ENCODE results near the gene SCNM1.

SCNM1 gene

DNA sequence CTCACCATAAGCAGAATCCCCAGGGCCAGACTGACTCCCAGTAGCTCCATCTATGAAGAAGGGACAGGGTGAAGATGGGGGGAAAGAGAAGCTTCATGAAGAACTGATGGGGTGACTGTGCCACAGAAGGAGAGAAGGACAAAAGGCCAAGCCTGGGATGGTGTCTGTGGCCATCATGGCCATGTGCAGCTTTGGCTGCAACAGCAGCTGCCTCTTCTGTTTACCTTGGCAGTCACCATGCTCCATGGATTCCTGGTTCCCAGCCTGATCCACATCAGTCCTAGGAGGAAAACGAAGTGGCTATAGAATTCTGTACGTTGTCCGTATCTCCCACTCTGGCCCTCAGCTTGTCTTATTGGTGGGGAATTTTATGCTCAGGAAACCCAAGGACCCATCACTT, 31.5 kb upstream of the SCNM1 start (continued):
- TF ChIP-seq, protein P1, sequence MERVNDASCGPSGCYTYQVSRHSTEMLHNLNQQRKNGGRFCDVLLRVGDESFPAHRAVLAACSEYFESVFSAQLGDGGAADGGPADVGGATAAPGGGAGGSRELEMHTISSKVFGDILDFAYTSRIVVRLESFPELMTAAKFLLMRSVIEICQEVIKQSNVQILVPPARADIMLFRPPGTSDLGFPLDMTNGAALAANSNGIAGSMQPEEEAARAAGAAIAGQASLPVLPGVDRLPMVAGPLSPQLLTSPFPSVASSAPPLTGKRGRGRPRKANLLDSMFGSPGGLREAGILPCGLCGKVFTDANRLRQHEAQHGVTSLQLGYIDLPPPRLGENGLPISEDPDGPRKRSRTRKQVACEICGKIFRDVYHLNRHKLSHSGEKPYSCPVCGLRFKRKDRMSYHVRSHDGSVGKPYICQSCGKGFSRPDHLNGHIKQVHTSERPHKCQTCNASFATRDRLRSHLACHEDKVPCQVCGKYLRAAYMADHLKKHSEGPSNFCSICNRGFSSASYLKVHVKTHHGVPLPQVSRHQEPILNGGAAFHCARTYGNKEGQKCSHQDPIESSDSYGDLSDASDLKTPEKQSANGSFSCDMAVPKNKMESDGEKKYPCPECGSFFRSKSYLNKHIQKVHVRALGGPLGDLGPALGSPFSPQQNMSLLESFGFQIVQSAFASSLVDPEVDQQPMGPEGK (tag by site-specific recombination; IDR thresholded peaks at IDR 0.05) = no peak
- TF ChIP-seq TCF7L2 (IDR thresholded peaks at IDR 0.05; ENCODE audit: borderline replicate concordance, low read depth, low read length) = no peak
- no peak for TF ChIP-seq ZNF704 (tag by site-specific recombination; IDR thresholded peaks at IDR 0.05)
- TF ChIP-seq ZBTB44 (tag by site-specific recombination; IDR thresholded peaks at IDR 0.05) = no peak
- no peak for TF ChIP-seq ZNF155 (tag by site-specific recombination; IDR thresholded peaks at IDR 0.05)

DNA sequence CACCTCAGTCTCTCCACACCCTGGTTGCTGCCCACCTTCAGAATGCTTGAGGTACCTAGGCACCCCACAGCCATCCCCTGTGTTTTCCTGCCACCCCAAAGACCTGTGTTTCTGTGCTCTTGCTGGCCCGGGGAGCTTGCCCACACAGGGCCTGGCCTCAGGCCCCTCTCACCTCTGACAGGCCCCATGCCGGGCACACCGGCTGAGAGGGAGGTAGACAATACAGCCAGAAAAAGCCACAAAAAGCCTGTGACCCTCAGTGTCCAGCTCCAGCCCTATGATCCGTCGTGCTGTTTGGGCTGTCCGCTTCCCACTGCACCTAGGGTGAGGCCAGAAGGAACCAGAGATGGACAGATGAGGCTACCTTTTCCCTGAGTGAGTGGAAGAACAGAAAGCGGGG, 31.0 kb upstream of the SCNM1 start:
- Histone ChIP-seq H3K4me3 (ENCODE audit: low read depth, low read length) (no peak overlapping the region), H3K9me3 (ENCODE audit: control insufficient read depth, insufficient read depth, low read depth, low read length) (no peaks in the 10 kb centered on the region), H3K4me1 (ENCODE audit: control insufficient read depth, insufficient read depth, low read length) (no peaks in the 10 kb centered on the region), H3K27ac (ENCODE audit: extremely low read depth, low read depth, low read length) (no peak overlapping the region), H3K36me3 (ENCODE audit: control insufficient read depth in 2 of 2, insufficient read depth in 1 of 2, low read length in 2 of 2) (peaks cover 0 to 66% of the 10 kb centered on the region in 2 experiments; a peak in 1 of 3 replicates)
- CTCF ChIA-PET = interaction anchor here (0.6 to 1.4 kb wide), 4 partner anchors 22 to 110 kb away, joined by 3 to 4 read pairs (median 4); partner anchors contain the start of gene TNFAIP8L2
- POLR2A ChIA-PET = no interaction called here
- no peak for TF ChIP-seq GFI1B (tag by site-specific recombination; IDR thresholded peaks at IDR 0.05)
- TF ChIP-seq, protein P2, sequence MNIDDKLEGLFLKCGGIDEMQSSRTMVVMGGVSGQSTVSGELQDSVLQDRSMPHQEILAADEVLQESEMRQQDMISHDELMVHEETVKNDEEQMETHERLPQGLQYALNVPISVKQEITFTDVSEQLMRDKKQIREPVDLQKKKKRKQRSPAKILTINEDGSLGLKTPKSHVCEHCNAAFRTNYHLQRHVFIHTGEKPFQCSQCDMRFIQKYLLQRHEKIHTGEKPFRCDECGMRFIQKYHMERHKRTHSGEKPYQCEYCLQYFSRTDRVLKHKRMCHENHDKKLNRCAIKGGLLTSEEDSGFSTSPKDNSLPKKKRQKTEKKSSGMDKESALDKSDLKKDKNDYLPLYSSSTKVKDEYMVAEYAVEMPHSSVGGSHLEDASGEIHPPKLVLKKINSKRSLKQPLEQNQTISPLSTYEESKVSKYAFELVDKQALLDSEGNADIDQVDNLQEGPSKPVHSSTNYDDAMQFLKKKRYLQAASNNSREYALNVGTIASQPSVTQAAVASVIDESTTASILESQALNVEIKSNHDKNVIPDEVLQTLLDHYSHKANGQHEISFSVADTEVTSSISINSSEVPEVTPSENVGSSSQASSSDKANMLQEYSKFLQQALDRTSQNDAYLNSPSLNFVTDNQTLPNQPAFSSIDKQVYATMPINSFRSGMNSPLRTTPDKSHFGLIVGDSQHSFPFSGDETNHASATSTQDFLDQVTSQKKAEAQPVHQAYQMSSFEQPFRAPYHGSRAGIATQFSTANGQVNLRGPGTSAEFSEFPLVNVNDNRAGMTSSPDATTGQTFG (tag by site-specific recombination; IDR thresholded peaks at IDR 0.05; ENCODE audit: borderline replicate concordance) = no peak
- TF ChIP-seq ZNF610 (tag by site-specific recombination; IDR thresholded peaks at IDR 0.05; ENCODE audit: borderline replicate concordance) = no peak
- TF ChIP-seq ZFP41 (tag by site-specific recombination; IDR thresholded peaks at IDR 0.05; ENCODE audit: borderline replicate concordance) = no peak
- no peak for TF ChIP-seq CTCF (tag by site-specific recombination; IDR thresholded peaks at IDR 0.05)
- TF ChIP-seq ZNF211 (tag by site-specific recombination; IDR thresholded peaks at IDR 0.05; ENCODE audit: low read depth) = no peak
- TF ChIP-seq, protein P3, sequence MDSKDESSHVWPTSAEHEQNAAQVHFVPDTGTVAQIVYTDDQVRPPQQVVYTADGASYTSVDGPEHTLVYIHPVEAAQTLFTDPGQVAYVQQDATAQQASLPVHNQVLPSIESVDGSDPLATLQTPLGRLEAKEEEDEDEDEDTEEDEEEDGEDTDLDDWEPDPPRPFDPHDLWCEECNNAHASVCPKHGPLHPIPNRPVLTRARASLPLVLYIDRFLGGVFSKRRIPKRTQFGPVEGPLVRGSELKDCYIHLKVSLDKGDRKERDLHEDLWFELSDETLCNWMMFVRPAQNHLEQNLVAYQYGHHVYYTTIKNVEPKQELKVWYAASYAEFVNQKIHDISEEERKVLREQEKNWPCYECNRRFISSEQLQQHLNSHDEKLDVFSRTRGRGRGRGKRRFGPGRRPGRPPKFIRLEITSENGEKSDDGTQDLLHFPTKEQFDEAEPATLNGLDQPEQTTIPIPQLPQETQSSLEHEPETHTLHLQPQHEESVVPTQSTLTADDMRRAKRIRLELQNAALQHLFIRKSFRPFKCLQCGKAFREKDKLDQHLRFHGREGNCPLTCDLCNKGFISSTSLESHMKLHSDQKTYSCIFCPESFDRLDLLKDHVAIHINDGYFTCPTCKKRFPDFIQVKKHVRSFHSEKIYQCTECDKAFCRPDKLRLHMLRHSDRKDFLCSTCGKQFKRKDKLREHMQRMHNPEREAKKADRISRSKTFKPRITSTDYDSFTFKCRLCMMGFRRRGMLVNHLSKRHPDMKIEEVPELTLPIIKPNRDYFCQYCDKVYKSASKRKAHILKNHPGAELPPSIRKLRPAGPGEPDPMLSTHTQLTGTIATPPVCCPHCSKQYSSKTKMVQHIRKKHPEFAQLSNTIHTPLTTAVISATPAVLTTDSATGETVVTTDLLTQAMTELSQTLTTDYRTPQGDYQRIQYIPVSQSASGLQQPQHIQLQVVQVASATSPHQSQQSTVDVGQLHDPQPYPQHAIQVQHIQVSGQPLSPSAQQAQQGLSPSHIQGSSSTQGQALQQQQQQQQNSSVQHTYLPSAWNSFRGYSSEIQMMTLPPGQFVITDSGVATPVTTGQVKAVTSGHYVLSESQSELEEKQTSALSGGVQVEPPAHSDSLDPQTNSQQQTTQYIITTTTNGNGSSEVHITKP (tag by site-specific recombination; IDR thresholded peaks at IDR 0.05) = no peak
- TF ChIP-seq ZNF133 (tag by site-specific recombination; IDR thresholded peaks at IDR 0.05) = no peak
- TF ChIP-seq ZNF791 (tag by site-specific recombination; IDR thresholded peaks at IDR 0.05) = no peak
- TF ChIP-seq ZBTB26 (tag by site-specific recombination; optimal IDR thresholded peaks at IDR 0.05) = no peak
- TF ChIP-seq, protein P4, sequence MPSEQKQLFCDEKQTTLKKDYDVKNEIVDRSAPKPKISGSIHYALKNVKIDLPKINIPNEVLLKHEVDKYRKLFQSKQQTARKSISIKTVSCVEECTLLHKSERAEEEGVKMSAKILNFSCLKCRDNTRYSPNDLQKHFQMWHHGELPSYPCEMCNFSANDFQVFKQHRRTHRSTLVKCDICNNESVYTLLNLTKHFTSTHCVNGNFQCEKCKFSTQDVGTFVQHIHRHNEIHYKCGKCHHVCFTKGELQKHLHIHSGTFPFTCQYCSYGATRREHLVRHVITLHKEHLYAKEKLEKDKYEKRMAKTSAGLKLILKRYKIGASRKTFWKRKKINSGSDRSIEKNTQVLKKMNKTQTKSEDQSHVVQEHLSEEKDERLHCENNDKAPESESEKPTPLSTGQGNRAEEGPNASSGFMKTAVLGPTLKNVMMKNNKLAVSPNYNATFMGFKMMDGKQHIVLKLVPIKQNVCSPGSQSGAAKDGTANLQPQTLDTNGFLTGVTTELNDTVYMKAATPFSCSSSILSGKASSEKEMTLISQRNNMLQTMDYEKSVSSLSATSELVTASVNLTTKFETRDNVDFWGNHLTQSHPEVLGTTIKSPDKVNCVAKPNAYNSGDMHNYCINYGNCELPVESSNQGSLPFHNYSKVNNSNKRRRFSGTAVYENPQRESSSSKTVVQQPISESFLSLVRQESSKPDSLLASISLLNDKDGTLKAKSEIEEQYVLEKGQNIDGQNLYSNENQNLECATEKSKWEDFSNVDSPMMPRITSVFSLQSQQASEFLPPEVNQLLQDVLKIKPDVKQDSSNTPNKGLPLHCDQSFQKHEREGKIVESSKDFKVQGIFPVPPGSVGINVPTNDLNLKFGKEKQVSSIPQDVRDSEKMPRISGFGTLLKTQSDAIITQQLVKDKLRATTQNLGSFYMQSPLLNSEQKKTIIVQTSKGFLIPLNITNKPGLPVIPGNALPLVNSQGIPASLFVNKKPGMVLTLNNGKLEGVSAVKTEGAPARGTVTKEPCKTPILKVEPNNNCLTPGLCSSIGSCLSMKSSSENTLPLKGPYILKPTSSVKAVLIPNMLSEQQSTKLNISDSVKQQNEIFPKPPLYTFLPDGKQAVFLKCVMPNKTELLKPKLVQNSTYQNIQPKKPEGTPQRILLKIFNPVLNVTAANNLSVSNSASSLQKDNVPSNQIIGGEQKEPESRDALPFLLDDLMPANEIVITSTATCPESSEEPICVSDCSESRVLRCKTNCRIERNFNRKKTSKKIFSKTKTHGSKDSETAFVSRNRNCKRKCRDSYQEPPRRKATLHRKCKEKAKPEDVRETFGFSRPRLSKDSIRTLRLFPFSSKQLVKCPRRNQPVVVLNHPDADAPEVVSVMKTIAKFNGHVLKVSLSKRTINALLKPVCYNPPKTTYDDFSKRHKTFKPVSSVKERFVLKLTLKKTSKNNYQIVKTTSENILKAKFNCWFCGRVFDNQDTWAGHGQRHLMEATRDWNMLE (tag by site-specific recombination; conservative IDR thresholded peaks at IDR 0.05; ENCODE audit: low read depth) = no peak

Data from HEK293 (cell line).